Ascending aorta (tissue), 2 donors: ENCODE measurements around the gene TAS2R1. TPM values are rescaled to one million over a fixed set of nuclear protein-coding genes. Genes with fewer than 3 reads are reported as not detected.

Experiments
- DNase-seq, 2 donors: peaks; one replicate each; pipeline ENCODE4 v3.0.0-alpha.2; 2019; ENCODE audit warnings: low spot score in 2 of 2
- H3K27ac ChIP-seq, 2 donors: fragments of 200-600 bp; sonication (generic); one replicate each; pipeline ENCODE4 v1.5.1; 2016 to 2017; ENCODE audit warnings: mild to moderate bottlenecking in 1 of 2
- H3K27me3 ChIP-seq: fragments of 200-600 bp; sonication (generic); one replicate; pipeline ENCODE4 v1.5.1; 2017
- H3K36me3 ChIP-seq, 2 donors: fragments of 200-600 bp; sonication (generic); one replicate each; pipeline ENCODE4 v1.5.1; 2016
- H3K4me1 ChIP-seq, 2 donors: fragments of 200-600 bp; sonication (generic); one replicate each; pipeline ENCODE4 v1.5.1; 2016 to 2017; ENCODE audit warnings: mild to moderate bottlenecking in 1 of 2
- H3K4me3 ChIP-seq, 2 donors: fragments of 200-600 bp; sonication (generic); one replicate each; pipeline ENCODE4 v1.5.1; 2016 to 2017; ENCODE audit warnings: mild to moderate bottlenecking in 1 of 2
- H3K9me3 ChIP-seq, 2 donors: fragments of 200-600 bp; sonication (generic); one replicate each; pipeline ENCODE4 v1.5.1; 2016
- CTCF ChIP-seq, 3 experiments: fragments of 200-600 bp in 2 of 3; fragments of 450-650 bp in 1 of 3; sonication (generic) in 2 of 3; IDR thresholded peaks; one replicate each; pipeline ENCODE4 v1.5.1; 2016 to 2019; ENCODE audit warnings: antibody characterized with exemption in 3 of 3, mild to moderate bottlenecking in 1 of 3, moderate library complexity in 1 of 3
- intact Hi-C: fragments of 100-400 bp; cut with DNase I; formaldehyde crosslinking; loops from one replicate; pipeline ENCODE4 v1.15.1; 2023
- total RNA-seq: library from RNA; depleted of rRNA; stranded (reverse); fragments of >200 nt; gene quantifications from one replicate; pipeline ENCODE4 v1.1.0, GENCODE V29; 2016

Gene TAS2R1
- total RNA-seq, 1 donor from 2014 or later: not detected

GRCh38 chr5:9658706-9659105 lies 28.6 kb upstream of the TAS2R1 start:
- intact Hi-C loops: no loop called here
- DNase-seq: no peak
- no peaks in the 10 kb centered on the region for H3K9me3 ChIP-seq
- no peak overlapping the region for H3K4me3 ChIP-seq
- no peaks in the 10 kb centered on the region for H3K27me3 ChIP-seq
- H3K27ac ChIP-seq: no peak overlapping the region
- no peak for TF ChIP-seq CTCF (IDR thresholded peaks at IDR 0.05)
- H3K4me1 ChIP-seq: peaks cover 0 to 8% of the 10 kb centered on the region in 2 donors
- H3K36me3 ChIP-seq: no peaks in the 10 kb centered on the region

- Histone ChIP-seq H3K36me3 (no peaks in the 10 kb centered on the region), H3K4me1 (peaks cover 0 to 9% of the 10 kb centered on the region in 2 donors), H3K27ac (no peak overlapping the region), H3K27me3 (no peaks in the 10 kb centered on the region), H3K9me3 (no peaks in the 10 kb centered on the region), H3K4me3 (no peak overlapping the region)
- no peak for TF ChIP-seq CTCF (IDR thresholded peaks at IDR 0.05)
- intact Hi-C loops: no loop called here
- DNase-seq: no peak
Measured at GRCh38 chr5:9657819-9658218, 27.7 kb upstream of the TAS2R1 start.

GRCh38 chr5:9655641-9656040 lies 25.5 kb upstream of the TAS2R1 start:
- Histone ChIP-seq H3K4me3 (no peak overlapping the region), H3K36me3 (no peaks in the 10 kb centered on the region), H3K27ac (no peak overlapping the region), H3K9me3 (no peaks in the 10 kb centered on the region), H3K4me1 (peaks cover 0 to 9% of the 10 kb centered on the region in 2 donors), H3K27me3 (no peaks in the 10 kb centered on the region)
- no peak for DNase-seq
- intact Hi-C loops: no loop called here
- no peak for TF ChIP-seq CTCF (IDR thresholded peaks at IDR 0.05)

GRCh38 chr5:9654886-9655285 lies 24.7 kb upstream of the TAS2R1 start:
- no peak for TF ChIP-seq CTCF (IDR thresholded peaks at IDR 0.05)
- Histone ChIP-seq H3K9me3 (no peaks in the 10 kb centered on the region), H3K36me3 (no peaks in the 10 kb centered on the region), H3K4me3 (no peak overlapping the region), H3K27ac (no peak overlapping the region), H3K27me3 (no peaks in the 10 kb centered on the region), H3K4me1 (peaks cover 0 to 9% of the 10 kb centered on the region in 2 donors)
- no peak for DNase-seq
- intact Hi-C loops: no loop called here

GRCh38 chr5:9653811-9654210 lies 23.7 kb upstream of the TAS2R1 start:
- intact Hi-C loops: no loop called here
- DNase-seq: peak; percentile 12 to 64
- H3K4me1 ChIP-seq: peaks cover 0 to 9% of the 10 kb centered on the region in 2 donors
- H3K4me3 ChIP-seq: no peak overlapping the region
- no peaks in the 10 kb centered on the region for H3K36me3 ChIP-seq
- no peaks in the 10 kb centered on the region for H3K27me3 ChIP-seq
- no peak overlapping the region for H3K27ac ChIP-seq
- H3K9me3 ChIP-seq: no peaks in the 10 kb centered on the region
- TF ChIP-seq CTCF (IDR thresholded peaks at IDR 0.05): no peak

GRCh38 chr5:9653061-9653460 lies 22.9 kb upstream of the TAS2R1 start:
- no peaks in the 10 kb centered on the region for H3K9me3 ChIP-seq
- no peaks in the 10 kb centered on the region for H3K27me3 ChIP-seq
- H3K4me1 ChIP-seq: peaks cover 0 to 9% of the 10 kb centered on the region in 2 donors
- intact Hi-C loops: no loop called here
- no peak for TF ChIP-seq CTCF (IDR thresholded peaks at IDR 0.05)
- no peaks in the 10 kb centered on the region for H3K36me3 ChIP-seq
- DNase-seq: no peak
- no peak overlapping the region for H3K4me3 ChIP-seq
- H3K27ac ChIP-seq: no peak overlapping the region
